Measurements from ENCODE around the gene CD47.

The CD47 gene

GRCh38 chr3:108042300-108042699 is 48.5 kb downstream of the CD47 start:
- H3K36me3 ChIP-seq (replicated peaks in 1 of 2; ENCODE audit: control insufficient read depth in 2 of 2, insufficient read depth in 2 of 2, low read length in 2 of 2), result peaks cover 0 to 28% of the 10 kb centered on the region in 2 donors
- no peak overlapping the region for H2AK5ac ChIP-seq (ENCODE audit: low read depth, low read length)
- no peak overlapping the region for H2BK120ac ChIP-seq (ENCODE audit: low read depth, low read length)
- H2BK15ac ChIP-seq (ENCODE audit: low read length), result no peak overlapping the region
- H3K27me3 ChIP-seq (ENCODE audit: control insufficient read depth in 3 of 3, insufficient read depth in 3 of 3, low read depth in 1 of 3, low read length in 3 of 3), result no peaks in the 10 kb centered on the region
- no CpG with 5 or more reads among the region's 8 CpGs for WGBS, 2 donors (ENCODE audit: extremely low coverage in 2 of 2, insufficient read length in 2 of 2, insufficient replicate concordance in 1 of 2)
- no peak overlapping the region for H4K8ac ChIP-seq (ENCODE audit: low read depth, low read length)
- no peak overlapping the region for H3K14ac ChIP-seq (ENCODE audit: low read length)
- no peak overlapping the region for H2BK12ac ChIP-seq (ENCODE audit: low read length)
- no peak overlapping the region for H4K91ac ChIP-seq (ENCODE audit: low read depth, low read length, poor library complexity)
- H3K4me3 ChIP-seq (ENCODE audit: low read length in 2 of 2), result no peak overlapping the region
- DNase-seq (ENCODE audit: low spot score), result no peak
- H2AFZ ChIP-seq (ENCODE audit: low read length), result no peak overlapping the region
- H3K4ac ChIP-seq (ENCODE audit: low read length), result no peak overlapping the region
- H3K9me3 ChIP-seq (replicated peaks in 1 of 2; ENCODE audit: control insufficient read depth in 2 of 2, insufficient read depth in 1 of 2, low read depth in 1 of 2, low read length in 2 of 2), result no peaks in the 10 kb centered on the region
- peaks cover 0 to 6% of the 10 kb centered on the region in 2 donors for H3K4me1 ChIP-seq (ENCODE audit: control insufficient read depth in 2 of 2, insufficient read depth in 1 of 2, low read depth in 1 of 2, low read length in 2 of 2)
- no peak overlapping the region for H3K27ac ChIP-seq (replicated peaks; ENCODE audit: low read length)
- H3K23ac ChIP-seq (ENCODE audit: low read depth, low read length, poor library complexity), result no peak overlapping the region
- H3K4me2 ChIP-seq (ENCODE audit: insufficient read depth, low read length, poor library complexity, severe bottlenecking), result no peak overlapping the region
- no peak overlapping the region for H2BK5ac ChIP-seq (ENCODE audit: low read length)
- no peak overlapping the region for H3K18ac ChIP-seq (ENCODE audit: low read length)
- H3K79me1 ChIP-seq (ENCODE audit: low read depth, low read length), result no peaks in the 10 kb centered on the region
- no peak overlapping the region for H3K9ac ChIP-seq (ENCODE audit: low read depth, low read length, poor library complexity)

GRCh38 chr3:108041253-108041652 is 49.6 kb downstream of the CD47 start:
- no peak overlapping the region for H2AK5ac ChIP-seq (ENCODE audit: low read depth, low read length)
- peaks cover 0 to 21% of the 10 kb centered on the region in 2 donors for H3K36me3 ChIP-seq (replicated peaks in 1 of 2; ENCODE audit: control insufficient read depth in 2 of 2, insufficient read depth in 2 of 2, low read length in 2 of 2)
- no peak overlapping the region for H2BK12ac ChIP-seq (ENCODE audit: low read length)
- WGBS, 2 donors (ENCODE audit: extremely low coverage in 2 of 2, insufficient read length in 2 of 2, insufficient replicate concordance in 1 of 2), result no CpG with 5 or more reads among the region's 1 CpG
- no peak overlapping the region for H2BK5ac ChIP-seq (ENCODE audit: low read length)
- no peak overlapping the region for H3K4me2 ChIP-seq (ENCODE audit: insufficient read depth, low read length, poor library complexity, severe bottlenecking)
- H4K8ac ChIP-seq (ENCODE audit: low read depth, low read length), result no peak overlapping the region
- DNase-seq (ENCODE audit: low spot score), result no peak
- H3K4me1 ChIP-seq (ENCODE audit: control insufficient read depth in 2 of 2, insufficient read depth in 1 of 2, low read depth in 1 of 2, low read length in 2 of 2), result peaks cover 0 to 6% of the 10 kb centered on the region in 2 donors
- H3K4ac ChIP-seq (ENCODE audit: low read length), result no peak overlapping the region
- no peak overlapping the region for H2BK15ac ChIP-seq (ENCODE audit: low read length)
- no peak overlapping the region for H3K4me3 ChIP-seq (ENCODE audit: low read length in 2 of 2)
- no peak overlapping the region for H3K14ac ChIP-seq (ENCODE audit: low read length)
- no peak overlapping the region for H2BK120ac ChIP-seq (ENCODE audit: low read depth, low read length)
- no peaks in the 10 kb centered on the region for H3K27me3 ChIP-seq (ENCODE audit: control insufficient read depth in 3 of 3, insufficient read depth in 3 of 3, low read depth in 1 of 3, low read length in 3 of 3)
- no peaks in the 10 kb centered on the region for H3K9me3 ChIP-seq (replicated peaks in 1 of 2; ENCODE audit: control insufficient read depth in 2 of 2, insufficient read depth in 1 of 2, low read depth in 1 of 2, low read length in 2 of 2)
- no peaks in the 10 kb centered on the region for H3K79me1 ChIP-seq (ENCODE audit: low read depth, low read length)
- no peak overlapping the region for H4K91ac ChIP-seq (ENCODE audit: low read depth, low read length, poor library complexity)
- no peak overlapping the region for H2AFZ ChIP-seq (ENCODE audit: low read length)
- H3K18ac ChIP-seq (ENCODE audit: low read length), result no peak overlapping the region
- no peak overlapping the region for H3K23ac ChIP-seq (ENCODE audit: low read depth, low read length, poor library complexity)
- no peak overlapping the region for H3K9ac ChIP-seq (ENCODE audit: low read depth, low read length, poor library complexity)
- no peak overlapping the region for H3K27ac ChIP-seq (replicated peaks; ENCODE audit: low read length)

GRCh38 chr3:108037770-108038169 is 53.1 kb downstream of the CD47 start:
- Histone ChIP-seq H3K18ac (ENCODE audit: low read length) (no peak overlapping the region), H3K4me1 (ENCODE audit: control insufficient read depth in 2 of 2, insufficient read depth in 1 of 2, low read depth in 1 of 2, low read length in 2 of 2) (peaks cover 0 to 2% of the 10 kb centered on the region in 2 donors), H3K27me3 (ENCODE audit: control insufficient read depth in 3 of 3, insufficient read depth in 3 of 3, low read depth in 1 of 3, low read length in 3 of 3) (no peaks in the 10 kb centered on the region), H2BK15ac (ENCODE audit: low read length) (no peak overlapping the region), H2AK5ac (ENCODE audit: low read depth, low read length) (no peak overlapping the region), H3K14ac (ENCODE audit: low read length) (no peak overlapping the region), H3K36me3 (replicated peaks in 1 of 2; ENCODE audit: control insufficient read depth in 2 of 2, insufficient read depth in 2 of 2, low read length in 2 of 2) (peaks cover 0 to 10% of the 10 kb centered on the region in 2 donors), H4K91ac (ENCODE audit: low read depth, low read length, poor library complexity) (no peak overlapping the region), H3K27ac (replicated peaks; ENCODE audit: low read length) (no peak overlapping the region), H3K79me1 (ENCODE audit: low read depth, low read length) (no peaks in the 10 kb centered on the region), H2BK12ac (ENCODE audit: low read length) (no peak overlapping the region), H2AFZ (ENCODE audit: low read length) (no peak overlapping the region), H3K4ac (ENCODE audit: low read length) (no peak overlapping the region), H3K4me2 (ENCODE audit: insufficient read depth, low read length, poor library complexity, severe bottlenecking) (no peak overlapping the region), H4K8ac (ENCODE audit: low read depth, low read length) (no peak overlapping the region), H3K4me3 (ENCODE audit: low read length in 2 of 2) (no peak overlapping the region), H3K9me3 (replicated peaks in 1 of 2; ENCODE audit: control insufficient read depth in 2 of 2, insufficient read depth in 1 of 2, low read depth in 1 of 2, low read length in 2 of 2) (no peaks in the 10 kb centered on the region), H3K9ac (ENCODE audit: low read depth, low read length, poor library complexity) (no peak overlapping the region), H2BK120ac (ENCODE audit: low read depth, low read length) (no peak overlapping the region), H2BK5ac (ENCODE audit: low read length) (no peak overlapping the region), H3K23ac (ENCODE audit: low read depth, low read length, poor library complexity) (no peak overlapping the region)
- DNase-seq (ENCODE audit: low spot score), result no peak
- WGBS, 2 donors (ENCODE audit: extremely low coverage in 2 of 2, insufficient read length in 2 of 2, insufficient replicate concordance in 1 of 2), result no CpG with 5 or more reads among the region's 3 CpGs

- no peak overlapping the region for H3K4me3 ChIP-seq (ENCODE audit: low read length in 2 of 2)
- H3K23ac ChIP-seq (ENCODE audit: low read depth, low read length, poor library complexity), result no peak overlapping the region
- no peak overlapping the region for H2BK5ac ChIP-seq (ENCODE audit: low read length)
- H3K4me2 ChIP-seq (ENCODE audit: insufficient read depth, low read length, poor library complexity, severe bottlenecking), result no peak overlapping the region
- H3K4me1 ChIP-seq (ENCODE audit: control insufficient read depth in 2 of 2, insufficient read depth in 1 of 2, low read depth in 1 of 2, low read length in 2 of 2), result peaks cover 0 to 2% of the 10 kb centered on the region in 2 donors
- H2BK120ac ChIP-seq (ENCODE audit: low read depth, low read length), result no peak overlapping the region
- no peak overlapping the region for H2AFZ ChIP-seq (ENCODE audit: low read length)
- H3K27ac ChIP-seq (replicated peaks; ENCODE audit: low read length), result no peak overlapping the region
- no CpG with 5 or more reads among the region's 12 CpGs for WGBS, 2 donors (ENCODE audit: extremely low coverage in 2 of 2, insufficient read length in 2 of 2, insufficient replicate concordance in 1 of 2)
- H3K27me3 ChIP-seq (ENCODE audit: control insufficient read depth in 3 of 3, insufficient read depth in 3 of 3, low read depth in 1 of 3, low read length in 3 of 3), result no peaks in the 10 kb centered on the region
- H3K36me3 ChIP-seq (replicated peaks in 1 of 2; ENCODE audit: control insufficient read depth in 2 of 2, insufficient read depth in 2 of 2, low read length in 2 of 2), result peaks cover 0 to 9% of the 10 kb centered on the region in 2 donors
- H3K79me1 ChIP-seq (ENCODE audit: low read depth, low read length), result no peaks in the 10 kb centered on the region
- H4K8ac ChIP-seq (ENCODE audit: low read depth, low read length), result no peak overlapping the region
- H3K4ac ChIP-seq (ENCODE audit: low read length), result no peak overlapping the region
- no peaks in the 10 kb centered on the region for H3K9me3 ChIP-seq (replicated peaks in 1 of 2; ENCODE audit: control insufficient read depth in 2 of 2, insufficient read depth in 1 of 2, low read depth in 1 of 2, low read length in 2 of 2)
- H3K14ac ChIP-seq (ENCODE audit: low read length), result no peak overlapping the region
- no peak overlapping the region for H3K18ac ChIP-seq (ENCODE audit: low read length)
- H2BK15ac ChIP-seq (ENCODE audit: low read length), result no peak overlapping the region
- H3K9ac ChIP-seq (ENCODE audit: low read depth, low read length, poor library complexity), result no peak overlapping the region
- no peak overlapping the region for H2BK12ac ChIP-seq (ENCODE audit: low read length)
- no peak overlapping the region for H2AK5ac ChIP-seq (ENCODE audit: low read depth, low read length)
- DNase-seq (ENCODE audit: low spot score), result no peak
- no peak overlapping the region for H4K91ac ChIP-seq (ENCODE audit: low read depth, low read length, poor library complexity)
These were observed 53.7 kb downstream of the CD47 start for GRCh38 chr3:108036984-108037741.
